ENCODE data around the gene ZNF407.

- TF ChIP-seq HIC1 (tag by site-specific recombination; IDR thresholded peaks at IDR 0.05) (no peak), ZNF580 (tag by site-specific recombination; IDR thresholded peaks at IDR 0.05) (no peak), CTCF (tag by site-specific recombination; IDR thresholded peaks at IDR 0.05) (no peak), ZNF138 (tag by site-specific recombination; IDR thresholded peaks at IDR 0.05; ENCODE audit: borderline replicate concordance) (no peak), ATF2 (tag by site-specific recombination; IDR thresholded peaks at IDR 0.05; ENCODE audit: low read depth) (no peak), ZNF24 (tag by site-specific recombination; IDR thresholded peaks at IDR 0.05) (no peak)
Measured at GRCh38 chr18:74878267-74878666, 280.6 kb downstream of the ZNF407 start.

All from HEK293 (cell line).